ENCODE data around the gene PIK3IP1.
A peak's percentile ranks its signal among the peaks of the same experiment; 100 is the strongest.

PIK3IP1 gene

DNA sequence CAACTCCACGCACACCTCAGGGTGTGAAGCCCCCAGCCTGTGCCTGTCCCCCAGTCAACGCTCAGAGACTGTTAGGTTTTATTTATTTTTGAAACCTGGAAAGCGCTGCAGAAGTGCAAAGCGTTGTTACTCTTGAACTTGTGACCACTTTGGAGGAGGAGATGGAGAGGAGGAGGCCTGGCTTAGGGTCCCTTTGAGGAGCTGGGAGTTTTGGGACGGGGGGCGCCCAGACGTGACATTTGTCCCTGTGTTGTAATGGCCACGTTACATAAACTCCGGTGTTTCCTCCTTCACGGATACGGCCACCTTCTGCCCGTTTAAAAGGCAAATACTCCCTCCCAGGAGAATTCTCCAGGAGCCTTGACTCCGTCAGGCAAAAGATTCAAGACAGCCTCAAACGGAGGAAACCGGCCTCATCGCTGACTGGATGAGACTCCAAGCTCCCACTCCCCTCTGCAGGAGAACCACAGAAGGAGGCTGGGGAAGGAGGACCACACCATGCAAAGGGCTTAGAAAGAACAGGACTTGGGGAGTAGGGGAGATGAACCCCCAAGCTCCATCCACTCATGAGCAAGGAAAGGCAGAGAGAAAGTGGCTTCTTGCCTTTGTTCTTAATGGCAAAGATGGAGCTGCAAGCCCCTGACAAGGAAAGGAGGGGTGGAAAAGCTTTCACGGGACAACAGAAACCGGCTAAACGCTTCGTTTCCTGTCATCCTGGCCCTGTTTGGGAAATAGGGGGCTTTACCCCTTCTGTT is 630 bp downstream of the PIK3IP1 start:
- peak overlapping the region; percentile 53; the same call in 1 of the 2 replicates for H3K4me3 ChIP-seq (ENCODE audit: low read length)
- no peak for TF ChIP-seq ZNF274 (IDR thresholded peaks at IDR 0.05; ENCODE audit: low read depth, low read length)

DNA sequence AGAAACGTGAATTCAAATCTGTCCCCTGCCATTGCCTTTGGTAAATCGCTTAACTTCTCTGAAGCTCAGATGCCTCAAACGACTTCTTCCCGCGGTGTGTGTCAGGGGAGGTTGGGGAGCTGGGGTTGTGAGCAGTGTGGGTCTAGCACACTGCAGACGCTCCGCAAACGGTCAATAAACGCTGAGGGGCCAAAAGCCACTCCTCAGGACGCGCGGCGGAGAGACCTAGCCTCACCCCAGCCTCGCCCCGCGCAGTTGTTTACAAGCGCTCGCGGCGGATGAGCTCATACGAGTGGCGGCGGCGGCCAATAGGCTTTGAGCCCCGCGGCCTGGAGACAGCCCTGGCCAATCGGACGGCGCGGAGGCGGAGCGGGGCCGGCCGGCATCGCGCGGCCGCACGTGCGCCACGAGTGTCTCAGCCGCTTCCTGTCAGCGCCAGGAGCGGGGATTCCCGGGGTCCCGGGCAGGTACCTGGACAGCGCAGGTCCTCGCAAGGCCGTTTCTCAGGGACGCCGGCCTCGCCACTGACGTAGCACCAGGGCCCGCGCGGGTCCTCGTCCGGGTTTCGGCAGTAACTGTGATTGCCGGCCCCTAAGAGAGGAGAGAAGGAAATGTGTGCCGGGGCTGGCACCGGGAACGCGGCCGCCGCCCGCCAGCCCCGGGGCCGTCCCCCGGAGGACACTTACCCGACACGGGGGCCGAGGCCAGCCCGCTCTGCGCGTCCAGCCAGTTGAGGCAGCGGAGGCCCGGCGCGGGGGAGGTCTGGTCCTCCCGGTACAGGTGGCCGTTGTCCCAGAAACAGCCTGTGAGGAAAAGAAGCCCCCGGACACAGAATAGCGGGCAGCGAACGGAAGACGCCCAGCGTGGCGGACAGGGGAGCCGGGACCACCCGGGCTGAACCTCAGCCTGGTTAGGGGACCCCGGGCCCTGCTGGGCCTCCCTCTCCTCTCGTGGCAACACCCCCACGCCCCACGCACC is 1.5 kb downstream of the PIK3IP1 start:
- no peak for TF ChIP-seq ZNF274 (IDR thresholded peaks at IDR 0.05; ENCODE audit: low read depth, low read length)

GRCh38 chr22:31289344-31289743 is 2.9 kb downstream of the PIK3IP1 start:
- H3K4me3 ChIP-seq (ENCODE audit: low read length), result no peak overlapping the region; the same call in 1 of the 2 replicates
- no peak for TF ChIP-seq ZNF274 (IDR thresholded peaks at IDR 0.05; ENCODE audit: low read depth, low read length)

More for the DNA sequence above, 1.5 kb downstream of the PIK3IP1 start:
- H3K4me3 ChIP-seq (ENCODE audit: low read length), result peak overlapping the region; percentile 49

DNA sequence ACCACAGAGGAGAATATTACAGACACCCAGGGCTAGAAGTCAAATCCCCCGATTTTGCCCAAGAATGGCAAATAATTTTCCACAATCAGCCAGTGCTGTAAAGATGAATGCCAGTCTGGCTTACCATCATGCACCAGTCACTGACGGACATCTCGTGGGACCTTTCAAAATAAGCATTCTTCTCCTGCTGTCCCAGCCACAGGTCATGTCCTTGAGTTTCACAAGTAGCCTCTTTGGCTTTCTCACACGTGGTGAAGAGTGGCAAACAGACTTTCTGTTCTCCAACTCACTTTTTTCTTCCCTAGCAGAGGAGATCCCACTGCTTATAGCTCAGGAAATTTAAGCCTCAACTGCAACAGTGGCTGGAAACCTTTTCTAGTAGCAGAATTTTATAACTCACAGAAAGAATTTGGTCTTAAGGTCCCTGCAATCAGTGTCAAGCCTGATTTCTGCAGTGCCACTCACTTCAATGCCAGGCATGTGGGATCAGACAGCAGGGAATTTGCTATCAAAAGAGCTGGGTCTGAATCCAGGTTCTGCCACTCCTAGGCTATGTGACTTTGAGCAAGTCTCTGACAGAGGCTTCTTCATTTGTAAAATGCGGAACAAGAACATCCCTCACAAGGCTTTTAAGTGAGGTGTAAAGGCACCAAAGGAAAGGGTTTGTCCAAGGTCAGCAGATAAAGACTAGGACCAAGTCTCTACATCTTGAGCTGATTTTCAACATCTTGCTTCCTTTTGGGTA is 3.6 kb downstream of the PIK3IP1 start:
- H3K4me3 ChIP-seq (ENCODE audit: low read length), result no peak overlapping the region
- TF ChIP-seq ZNF274 (IDR thresholded peaks at IDR 0.05; ENCODE audit: low read depth, low read length), result no peak

DNA sequence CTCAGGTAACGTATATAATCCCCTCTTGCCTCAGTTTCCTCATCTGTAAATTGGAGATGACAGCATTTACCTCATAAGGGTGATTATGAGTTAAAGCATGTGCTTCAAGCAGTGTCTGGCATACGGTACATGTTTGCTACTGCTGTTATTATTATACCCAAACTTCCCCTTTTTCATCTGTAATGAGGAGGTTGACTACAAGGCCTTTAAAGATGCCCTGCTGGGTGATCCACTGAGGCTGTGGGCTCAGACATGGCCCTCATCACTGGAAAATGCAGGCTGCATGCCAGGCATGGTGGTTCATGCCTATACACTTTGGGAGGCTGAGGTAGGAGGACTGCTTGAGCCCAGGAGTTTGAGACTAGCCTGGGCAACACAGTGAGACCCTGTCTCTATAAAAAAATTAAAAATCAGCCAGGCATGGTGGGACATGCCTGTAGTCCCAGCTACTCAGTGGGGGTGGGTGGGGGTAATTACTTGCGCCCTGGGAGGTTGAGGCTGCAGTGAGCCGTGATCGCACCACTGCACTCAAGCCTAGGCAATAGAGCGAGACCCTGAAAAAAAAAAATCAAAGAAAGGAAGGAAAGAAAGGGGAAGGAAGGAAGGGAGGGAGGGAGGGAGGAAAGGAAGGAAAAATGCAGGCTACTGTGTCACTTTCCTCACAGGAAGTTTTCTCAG is 4.3 kb downstream of the PIK3IP1 start:
- no peak overlapping the region for H3K4me3 ChIP-seq (ENCODE audit: low read length)
- TF ChIP-seq ZNF274 (IDR thresholded peaks at IDR 0.05; ENCODE audit: low read depth, low read length), result no peak

DNA sequence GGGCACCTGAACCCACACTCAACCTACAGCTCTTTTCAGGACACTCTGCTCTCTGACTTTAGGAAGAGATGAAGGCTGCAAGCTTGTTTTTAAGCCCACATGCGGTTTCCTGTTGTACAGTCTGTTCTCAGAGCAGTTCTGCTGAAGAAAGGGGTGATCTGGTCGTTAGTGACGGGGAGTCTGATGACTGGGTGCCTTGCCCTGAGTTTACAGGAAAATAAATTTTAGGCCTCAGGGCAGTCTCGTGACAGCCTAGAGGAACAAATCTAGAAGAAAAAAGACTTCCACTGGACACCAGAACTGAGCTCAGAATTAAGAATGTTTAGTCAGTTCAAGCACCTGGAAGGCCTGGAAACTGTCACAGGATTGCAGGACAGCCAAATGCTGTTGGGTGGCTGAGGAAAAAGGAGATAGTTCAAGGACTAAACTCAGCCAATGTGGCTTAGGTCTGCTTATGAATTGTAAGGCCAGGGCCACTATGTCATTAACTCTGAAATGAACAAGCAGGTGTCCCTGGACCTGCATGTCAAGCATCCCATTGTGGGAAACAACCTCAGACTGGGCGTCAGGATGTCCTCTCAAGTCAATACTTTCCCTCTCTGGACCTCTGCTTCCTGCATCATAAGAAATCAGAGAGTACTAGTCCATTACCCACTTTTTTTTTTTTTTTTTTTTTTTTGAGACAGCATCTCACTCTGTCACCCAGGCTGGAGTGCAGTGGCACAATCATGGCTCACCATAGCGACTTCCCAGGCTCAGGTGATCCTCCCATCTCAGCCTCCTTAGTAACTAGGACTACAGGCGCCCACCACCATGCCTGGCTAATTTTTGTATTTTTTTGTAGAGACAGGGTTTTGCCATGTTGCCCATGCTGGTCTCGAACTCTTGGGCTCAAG is 5.7 kb downstream of the PIK3IP1 start:
- no peak overlapping the region for H3K4me3 ChIP-seq (ENCODE audit: low read length)
- TF ChIP-seq ZNF274 (IDR thresholded peaks at IDR 0.05; ENCODE audit: low read depth, low read length), result no peak

DNA sequence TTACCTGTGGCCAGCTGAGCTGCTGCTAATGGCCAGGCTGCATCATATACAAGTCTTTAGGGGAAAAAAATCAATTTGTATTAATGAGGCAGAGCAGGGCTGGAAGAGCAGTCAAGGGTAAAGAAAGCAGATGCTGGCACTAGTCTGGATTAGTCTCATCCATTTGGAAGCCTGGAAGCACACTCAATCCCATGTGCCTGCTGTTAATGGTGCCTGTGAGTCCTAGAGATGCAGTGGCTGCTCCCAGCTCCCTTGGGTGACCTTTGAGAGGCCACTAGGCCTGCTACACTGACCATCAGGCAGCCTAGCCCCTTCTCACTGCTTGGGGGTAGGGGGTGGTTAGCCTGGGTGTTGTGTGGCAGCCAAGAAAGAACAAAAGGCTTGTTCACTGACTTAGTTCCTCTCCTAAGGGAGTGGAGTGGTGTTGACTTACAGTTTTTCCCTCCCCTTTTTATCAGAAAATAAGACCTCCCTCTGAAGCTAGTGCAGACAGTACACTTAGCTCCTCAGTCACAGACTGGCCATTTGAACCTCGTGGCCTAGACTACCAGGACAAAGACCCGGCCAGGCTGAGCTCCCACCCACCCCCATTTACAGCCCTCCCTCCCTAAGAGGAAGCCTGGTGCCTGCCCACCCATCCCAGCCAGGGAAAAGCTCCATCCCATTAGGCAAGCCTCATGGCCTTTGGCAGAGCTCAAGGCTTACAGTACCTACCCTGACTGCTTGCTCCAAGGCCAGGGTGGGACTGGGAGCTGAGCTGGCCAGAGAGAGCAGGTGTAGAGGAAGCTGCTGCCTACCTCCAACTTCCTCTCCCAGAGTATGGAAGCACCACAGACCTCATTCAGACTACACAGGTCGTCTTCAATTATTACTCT is 7.8 kb downstream of the PIK3IP1 start:
- no peak for TF ChIP-seq ZNF274 (IDR thresholded peaks at IDR 0.05; ENCODE audit: low read depth, low read length)
- no peak overlapping the region for H3K4me3 ChIP-seq (ENCODE audit: low read length)

DNA sequence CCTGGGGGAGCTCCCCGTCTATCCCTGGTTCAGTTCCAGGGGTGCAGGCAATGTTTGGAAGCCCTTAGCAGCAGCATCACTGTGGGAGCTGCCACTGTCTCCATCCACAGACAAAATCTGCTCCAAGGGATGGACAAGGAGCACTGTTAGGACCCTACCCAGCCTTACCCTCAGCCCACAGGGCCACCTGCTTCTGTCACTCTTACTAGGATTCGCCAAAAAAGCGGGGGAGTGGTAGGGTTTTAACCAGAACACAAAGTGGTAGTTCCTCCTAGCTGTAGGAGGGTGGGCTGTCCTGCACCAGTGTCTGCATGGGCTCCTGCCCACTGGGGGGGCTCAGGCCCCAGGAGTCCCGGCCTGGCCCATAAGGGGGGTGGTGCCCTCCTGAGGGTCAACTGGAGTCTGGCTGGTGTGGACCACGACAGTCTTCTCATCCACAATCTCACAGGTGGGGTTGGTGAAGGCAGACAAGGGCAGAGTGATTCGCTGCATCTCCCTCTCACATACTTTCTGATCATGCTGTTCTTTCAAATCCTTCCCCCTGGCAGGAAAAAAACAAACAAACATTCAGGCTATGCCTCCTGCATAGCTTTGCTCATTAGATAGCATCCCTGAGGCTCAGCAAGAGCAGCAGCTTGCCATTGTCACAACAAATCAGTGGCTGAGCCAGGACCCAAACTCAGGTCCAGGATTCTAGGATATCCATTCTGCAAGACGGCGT is 9.4 kb downstream of the PIK3IP1 start:
- no peak overlapping the region for H3K4me3 ChIP-seq (ENCODE audit: low read length)
- TF ChIP-seq ZNF274 (IDR thresholded peaks at IDR 0.05; ENCODE audit: low read depth, low read length), result no peak

DNA sequence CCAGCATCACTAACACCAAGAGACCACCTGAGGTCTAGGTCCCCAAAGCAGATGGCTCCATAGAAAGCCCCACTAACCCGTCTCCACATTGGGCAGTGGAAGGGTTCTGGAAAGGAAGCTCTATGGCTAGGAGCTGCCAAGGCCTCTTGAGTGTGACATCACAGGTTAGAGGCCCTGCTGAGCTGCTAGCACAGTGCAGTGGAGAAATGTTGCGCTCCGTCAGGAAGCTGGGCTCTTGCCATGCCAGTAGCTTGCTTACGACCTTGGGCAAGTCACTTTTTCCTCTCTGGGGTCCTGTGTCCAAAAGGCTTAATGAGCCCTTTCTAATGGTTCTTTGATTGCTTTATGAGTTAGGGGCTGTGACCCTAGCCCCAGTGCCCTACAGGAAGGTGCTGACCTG is 10.6 kb downstream of the PIK3IP1 start:
- no peak for TF ChIP-seq ZNF274 (IDR thresholded peaks at IDR 0.05; ENCODE audit: low read depth, low read length)
- no peak overlapping the region for H3K4me3 ChIP-seq (ENCODE audit: low read length)

DNA sequence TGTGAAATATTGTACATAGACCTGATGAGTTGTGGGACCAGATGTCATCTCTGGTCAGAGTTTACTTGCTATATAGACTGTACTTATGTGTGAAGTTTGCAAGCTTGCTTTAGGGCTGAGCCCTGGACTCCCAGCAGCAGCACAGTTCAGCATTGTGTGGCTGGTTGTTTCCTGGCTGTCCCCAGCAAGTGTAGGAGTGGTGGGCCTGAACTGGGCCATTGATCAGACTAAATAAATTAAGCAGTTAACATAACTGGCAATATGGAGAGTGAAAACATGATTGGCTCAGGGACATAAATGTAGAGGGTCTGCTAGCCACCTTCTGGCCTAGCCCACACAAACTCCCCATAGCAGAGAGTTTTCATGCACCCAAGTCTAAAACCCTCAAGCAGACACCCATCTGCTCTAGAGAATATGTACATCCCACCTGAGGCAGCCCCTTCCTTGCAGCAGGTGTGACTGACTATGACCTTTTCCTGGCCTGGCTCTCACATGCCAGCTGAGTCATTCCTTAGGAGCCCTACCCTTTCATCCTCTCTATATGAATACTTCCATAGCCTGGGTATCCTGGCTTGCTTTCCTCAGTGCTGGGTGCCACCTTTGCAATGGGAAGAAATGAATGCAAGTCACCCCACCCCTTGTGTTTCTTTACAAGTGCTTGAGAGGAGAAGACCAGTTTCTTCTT is 12.3 kb downstream of the PIK3IP1 start:
- no peak for TF ChIP-seq ZNF274 (IDR thresholded peaks at IDR 0.05; ENCODE audit: low read depth, low read length)

DNA sequence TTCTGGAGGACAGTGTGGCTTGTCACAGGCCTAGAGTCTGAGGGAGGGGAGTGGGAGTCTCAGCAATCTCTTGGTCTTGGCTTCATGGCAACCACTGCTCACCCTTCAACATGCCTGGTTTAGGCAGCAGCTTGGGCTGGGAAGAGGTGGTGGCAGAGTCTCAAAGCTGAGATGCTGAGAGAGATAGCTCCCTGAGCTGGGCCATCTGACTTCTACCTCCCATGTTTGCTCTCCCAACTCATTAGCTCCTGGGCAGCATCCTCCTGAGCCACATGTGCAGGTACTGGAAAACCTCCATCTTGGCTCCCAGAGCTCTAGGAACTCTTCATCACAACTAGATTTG is 13.0 kb downstream of the PIK3IP1 start:
- no peak for TF ChIP-seq ZNF274 (IDR thresholded peaks at IDR 0.05; ENCODE audit: low read depth, low read length)

More for the DNA sequence above, 12.3 kb downstream of the PIK3IP1 start:
- H3K4me3 ChIP-seq (ENCODE audit: low read length), result no peak overlapping the region

More for the DNA sequence above, 13.0 kb downstream of the PIK3IP1 start:
- H3K4me3 ChIP-seq (ENCODE audit: low read length), result no peak overlapping the region
